Activated CD4-positive, alpha-beta T cell treated with anti-CD3 and anti-CD28 coated beads, Interleukin-2, amount 10 ng/mL, durations not matched to agents 24 days and 14 days (primary cell): Measurements from ENCODE around the gene PTPRA. TPM values are rescaled to one million over a fixed set of nuclear protein-coding genes. Genes with fewer than 3 reads are reported as not detected.
A peak's percentile ranks its signal among the peaks of the same experiment; 100 is the strongest.

Experiments used
- DNase-seq: peaks from one replicate; pipeline ENCODE4 v3.0.0; 2022
- H3K27ac Mint-ChIP-seq: one replicate; pipeline ENCODE4 v1.8.0; 2022; ENCODE audit warnings: mild to moderate bottlenecking, mixed read lengths
- H3K27me3 Mint-ChIP-seq: one replicate; pipeline ENCODE4 v1.8.0; 2022; ENCODE audit warnings: mixed read lengths
- H3K36me3 Mint-ChIP-seq: one replicate; pipeline ENCODE4 v1.8.0; 2022; ENCODE audit warnings: low read depth, mild to moderate bottlenecking, mixed read lengths
- H3K4me1 Mint-ChIP-seq: one replicate; pipeline ENCODE4 v1.8.0; 2021; ENCODE audit warnings: mixed read lengths
- H3K4me3 Mint-ChIP-seq: one replicate; pipeline ENCODE4 v1.8.0; 2022; ENCODE audit warnings: mild to moderate bottlenecking, moderate library complexity, mixed read lengths
- H3K9me3 Mint-ChIP-seq: one replicate; pipeline ENCODE4 v1.8.0; 2021; ENCODE audit warnings: mixed read lengths
- intact Hi-C: fragments of 100-400 bp; cut with micrococcal nuclease; formaldehyde crosslinking; loops from one replicate; pipeline ENCODE4 v1.15.1; 2023
- total RNA-seq: library from RNA; stranded (reverse); gene quantifications from 2 replicates; pipeline ENCODE4 v1.2.3, GENCODE V29; 2022

The PTPRA gene
- total RNA-seq, 1 donor from 2014 or later = 71.5 TPM

DNA sequence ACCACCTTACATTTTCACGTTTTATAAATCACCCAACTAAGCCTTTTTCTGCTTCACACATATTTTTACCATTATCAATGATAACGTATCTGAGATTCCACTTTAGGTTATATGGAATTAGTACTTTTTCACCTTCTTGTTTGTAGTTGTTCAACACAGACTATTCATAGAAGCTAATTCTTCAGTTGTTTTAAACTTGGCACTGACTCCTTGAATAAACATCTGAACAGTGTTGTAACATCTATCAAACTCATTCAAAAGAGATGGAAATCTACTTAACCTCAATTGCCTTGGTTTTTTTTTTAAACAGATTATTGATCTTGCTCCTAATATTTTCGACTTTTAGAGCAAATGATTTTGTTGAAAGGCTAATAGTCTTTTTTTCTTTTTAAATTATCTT, 34.2 kb downstream of the PTPRA start:
- Mint-ChIP-seq H3K27ac (no peak overlapping the region), H3K4me1 (peaks cover 3% of the 10 kb centered on the region), H3K27me3 (no peaks in the 10 kb centered on the region), H3K9me3 (no peaks in the 10 kb centered on the region), H3K36me3 (peaks cover 6% of the 10 kb centered on the region), H3K4me3 (no peak overlapping the region)
- no peak for DNase-seq
- intact Hi-C loops = no loop called here

DNA sequence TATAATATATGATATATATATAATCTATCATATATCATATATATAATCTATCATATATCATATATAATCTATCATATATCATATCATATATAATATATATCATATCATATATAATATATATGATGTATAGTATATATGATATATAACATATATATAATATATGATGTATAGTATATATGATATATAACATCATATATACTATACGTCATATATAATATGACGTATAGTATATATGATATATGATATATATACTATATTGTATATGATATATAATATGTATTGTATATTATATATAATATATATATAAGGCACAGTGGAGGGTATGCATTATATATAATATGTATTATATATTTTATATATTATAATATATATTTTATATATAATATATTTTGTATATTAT, 36.7 kb downstream of the PTPRA start:
- H3K4me1 Mint-ChIP-seq = peaks cover 3% of the 10 kb centered on the region
- no peaks in the 10 kb centered on the region for H3K9me3 Mint-ChIP-seq
- peaks cover 4% of the 10 kb centered on the region for H3K36me3 Mint-ChIP-seq
- intact Hi-C loops = loop anchor here (5.0 kb wide), 2 partner anchors 38 to 47 kb away; partner anchors contain the start of gene PTPRA
- no peak for DNase-seq
- H3K4me3 Mint-ChIP-seq = no peak overlapping the region
- no peaks in the 10 kb centered on the region for H3K27me3 Mint-ChIP-seq
- H3K27ac Mint-ChIP-seq = no peak overlapping the region

DNA sequence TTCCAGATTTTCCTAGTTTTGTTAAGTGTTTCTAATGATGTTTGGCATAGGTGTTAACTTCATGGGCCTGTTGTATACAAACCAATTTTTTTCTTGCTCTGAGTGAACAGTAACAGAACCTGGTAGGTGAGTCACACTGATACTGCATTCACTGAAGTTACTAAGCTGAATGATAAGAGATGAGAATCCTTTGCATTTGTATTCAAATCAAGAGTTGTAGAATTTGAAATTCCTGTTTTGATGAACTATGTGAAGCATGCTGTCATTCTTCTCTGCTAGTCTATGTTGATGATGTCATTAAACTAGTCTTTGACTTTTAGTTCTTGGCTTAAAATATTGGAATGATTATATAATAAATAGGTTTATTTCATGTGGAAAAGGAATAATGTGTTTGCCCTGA, 37.9 kb downstream of the PTPRA start:
- H3K27me3 Mint-ChIP-seq = no peaks in the 10 kb centered on the region
- intact Hi-C loops = loop anchor here (1.0 to 5.0 kb wide), 4 partner anchors 39 to 100 kb away; partner anchors contain the start of gene PTPRA
- H3K4me3 Mint-ChIP-seq = no peak overlapping the region
- no peak overlapping the region for H3K27ac Mint-ChIP-seq
- H3K36me3 Mint-ChIP-seq = peaks cover 4% of the 10 kb centered on the region
- peaks cover 3% of the 10 kb centered on the region for H3K4me1 Mint-ChIP-seq
- no peak for DNase-seq
- no peaks in the 10 kb centered on the region for H3K9me3 Mint-ChIP-seq

DNA sequence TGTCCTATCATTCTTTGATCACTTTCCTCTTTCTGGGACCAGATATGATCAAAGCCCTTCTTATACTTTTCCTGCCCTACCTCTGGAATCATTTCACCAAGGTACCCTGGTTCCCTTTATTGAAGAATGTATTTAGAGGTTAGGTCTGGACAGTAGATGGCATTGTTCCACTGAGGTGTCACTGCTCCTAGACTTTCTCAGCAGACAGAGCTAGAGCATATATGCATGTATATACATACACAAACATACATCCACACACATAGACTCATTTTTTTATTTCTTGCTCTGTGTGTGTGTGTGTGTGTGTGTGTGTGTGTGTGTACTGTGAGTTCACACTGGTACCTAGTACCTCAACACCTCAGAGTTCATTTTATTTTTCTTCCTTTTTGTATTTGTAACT, 40.9 kb downstream of the PTPRA start:
- Mint-ChIP-seq H3K4me1 (peaks cover 6% of the 10 kb centered on the region), H3K27me3 (no peaks in the 10 kb centered on the region), H3K27ac (no peak overlapping the region), H3K9me3 (no peaks in the 10 kb centered on the region), H3K36me3 (peaks cover 12% of the 10 kb centered on the region), H3K4me3 (no peak overlapping the region)
- no peak for DNase-seq
- intact Hi-C loops = loop anchor here (5.0 kb wide), 2 partner anchors 42 to 43 kb away; partner anchors contain the start of gene PTPRA

DNA sequence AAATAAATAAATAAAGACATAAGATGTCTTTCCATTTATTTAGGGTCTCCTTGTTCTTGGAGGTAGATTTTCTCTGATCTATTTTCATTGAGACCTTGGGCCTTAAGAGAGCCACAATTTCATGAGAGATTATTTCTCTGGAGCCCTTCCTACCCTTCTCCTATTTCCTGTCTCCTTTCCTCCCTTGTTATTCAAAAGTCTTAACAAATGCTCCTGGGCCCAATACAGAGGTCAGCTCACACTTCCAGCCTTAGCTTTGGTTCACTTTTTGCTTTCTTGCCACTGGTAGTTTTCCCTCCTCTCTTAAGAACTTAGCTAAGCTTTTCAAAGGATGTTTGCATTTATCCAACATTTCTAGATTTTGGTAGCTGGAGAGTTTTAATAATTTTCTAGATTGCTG, 44.0 kb downstream of the PTPRA start:
- no peak for DNase-seq
- intact Hi-C loops = no loop called here

DNA sequence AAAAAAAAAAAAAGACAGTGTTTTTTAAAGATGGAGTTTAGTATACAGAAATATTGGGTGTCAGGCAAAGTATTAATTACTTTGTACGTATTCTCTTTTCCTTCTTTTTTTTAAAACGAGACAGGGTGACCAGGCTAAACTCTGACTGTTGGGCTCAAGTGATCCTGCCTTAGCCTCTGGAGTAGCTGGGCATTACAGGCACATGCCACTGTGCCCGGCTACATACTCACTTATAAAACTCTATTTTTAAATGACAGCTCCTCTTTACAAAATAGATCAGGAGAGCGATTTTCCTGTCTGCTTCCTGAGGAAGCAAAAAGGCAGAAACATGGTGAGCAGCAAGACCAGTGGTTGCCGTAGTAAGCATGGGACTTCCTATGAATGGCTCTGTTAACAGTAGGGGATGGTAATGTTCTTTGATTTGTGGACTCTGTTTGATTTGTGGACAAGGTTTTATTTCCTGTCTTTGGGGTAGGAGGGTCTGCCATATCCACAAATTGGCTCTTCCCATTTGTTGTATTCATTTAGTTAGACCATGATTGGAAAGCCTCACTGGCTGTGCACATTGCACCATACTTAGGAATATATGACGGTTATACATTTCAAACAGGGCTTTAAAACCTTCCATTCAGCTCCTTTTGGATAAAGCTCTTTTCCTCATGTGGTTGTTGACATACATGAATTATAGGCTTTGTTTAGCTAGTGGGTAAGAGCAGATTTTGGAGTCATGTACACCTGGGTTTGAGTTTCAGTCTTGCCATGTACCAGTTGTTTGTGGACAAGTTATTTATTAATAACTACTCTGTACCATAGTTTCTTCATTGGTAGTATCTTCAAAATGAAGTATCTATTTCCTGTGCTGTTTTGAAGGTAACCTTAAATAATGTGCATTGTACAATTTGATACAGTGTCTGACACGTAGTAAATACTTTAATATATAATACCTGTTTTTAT, 45.1 kb downstream of the PTPRA start:
- H3K9me3 Mint-ChIP-seq = no peaks in the 10 kb centered on the region
- intact Hi-C loops = no loop called here
- no peak for DNase-seq
- no peaks in the 10 kb centered on the region for H3K27me3 Mint-ChIP-seq
- H3K4me3 Mint-ChIP-seq = no peak overlapping the region
- peaks cover 14% of the 10 kb centered on the region for H3K4me1 Mint-ChIP-seq
- no peak overlapping the region for H3K27ac Mint-ChIP-seq
- peaks cover 20% of the 10 kb centered on the region for H3K36me3 Mint-ChIP-seq

More for the DNA sequence above, 44.0 kb downstream of the PTPRA start:
- H3K4me3 Mint-ChIP-seq = no peak overlapping the region
- H3K27ac Mint-ChIP-seq = no peak overlapping the region
- no peaks in the 10 kb centered on the region for H3K9me3 Mint-ChIP-seq
- peaks cover 18% of the 10 kb centered on the region for H3K36me3 Mint-ChIP-seq
- peaks cover 14% of the 10 kb centered on the region for H3K4me1 Mint-ChIP-seq
- H3K27me3 Mint-ChIP-seq = no peaks in the 10 kb centered on the region

DNA sequence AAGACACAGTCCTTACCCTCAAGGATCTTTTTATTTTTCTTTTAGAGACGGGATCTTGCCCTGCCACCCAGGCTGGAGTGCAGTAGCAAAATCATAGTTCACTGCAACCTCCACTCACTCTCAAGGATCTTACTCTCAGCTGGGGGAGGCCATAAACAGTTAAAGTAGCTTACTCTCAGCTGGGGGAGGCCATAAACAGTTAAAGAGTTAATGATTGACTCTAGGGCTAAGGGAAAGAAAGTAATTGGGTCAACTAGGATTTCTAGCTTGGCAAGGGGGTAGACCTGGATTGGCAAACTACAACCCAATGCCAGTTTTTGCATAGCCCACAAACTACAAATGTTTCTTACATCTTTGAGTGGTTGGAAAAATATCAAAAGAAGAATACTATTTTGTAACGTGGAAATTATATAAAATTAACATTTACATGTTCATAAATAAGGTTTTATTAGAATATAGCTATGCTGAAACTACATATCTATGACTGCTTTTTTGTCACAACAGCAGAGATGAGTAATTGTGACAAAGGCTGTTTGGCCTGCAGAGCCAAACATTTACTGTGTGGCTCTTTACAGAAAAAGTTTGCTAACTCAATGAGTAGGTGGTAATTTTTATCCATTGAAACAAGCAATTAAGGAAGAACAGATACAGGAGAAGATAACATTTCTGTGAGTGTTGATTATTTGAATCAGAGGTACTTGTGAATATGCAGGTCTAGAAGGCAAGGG, 46.4 kb downstream of the PTPRA start:
- H3K4me3 Mint-ChIP-seq = no peak overlapping the region
- peak overlapping the region; percentile 52 for H3K27ac Mint-ChIP-seq
- H3K27me3 Mint-ChIP-seq = no peaks in the 10 kb centered on the region
- peaks cover 28% of the 10 kb centered on the region for H3K36me3 Mint-ChIP-seq
- intact Hi-C loops = no loop called here
- H3K9me3 Mint-ChIP-seq = no peaks in the 10 kb centered on the region
- DNase-seq = no peak
- H3K4me1 Mint-ChIP-seq = peaks cover 16% of the 10 kb centered on the region

DNA sequence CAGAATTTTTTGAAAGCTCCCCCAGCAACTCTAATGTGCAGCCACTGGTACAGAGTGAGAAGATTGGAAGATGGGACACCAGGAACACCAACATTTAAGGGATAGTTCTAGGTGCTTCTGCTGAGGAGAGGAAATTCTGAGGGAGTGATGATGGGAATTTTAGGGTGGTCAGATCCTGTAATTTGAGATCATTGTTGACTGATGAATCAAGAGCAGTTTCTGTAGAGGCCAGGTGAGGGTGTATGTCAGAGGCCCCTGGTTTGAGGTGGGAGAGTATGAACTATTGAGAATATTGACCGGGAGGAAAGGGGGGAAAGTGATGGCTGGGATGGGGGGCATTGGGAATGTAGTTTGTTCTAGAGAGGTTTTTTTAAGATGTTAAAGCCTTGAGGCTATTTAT, 47.2 kb downstream of the PTPRA start:
- Mint-ChIP-seq H3K27me3 (no peaks in the 10 kb centered on the region), H3K36me3 (peaks cover 31% of the 10 kb centered on the region), H3K9me3 (no peaks in the 10 kb centered on the region), H3K27ac (no peak overlapping the region), H3K4me3 (no peak overlapping the region), H3K4me1 (peaks cover 16% of the 10 kb centered on the region)
- no peak for DNase-seq
- intact Hi-C loops = no loop called here

DNA sequence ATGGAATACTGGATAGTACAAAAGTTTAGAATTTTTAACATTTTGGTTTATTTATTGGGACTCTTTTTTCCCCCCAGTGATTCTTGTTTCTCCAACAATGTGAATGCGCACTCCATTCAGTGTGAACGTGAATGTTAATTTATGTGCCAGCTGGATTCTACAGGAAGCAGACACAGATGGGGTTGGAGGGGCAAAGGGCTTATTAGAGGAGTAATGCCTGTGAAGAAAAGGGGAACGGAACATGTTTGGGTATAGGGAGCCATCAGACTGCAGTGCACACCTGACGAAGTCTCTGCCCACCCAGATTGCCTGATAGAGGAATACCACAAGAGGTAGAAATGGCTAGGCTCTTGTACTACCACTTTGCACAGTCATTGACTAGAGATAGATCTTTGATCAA, 48.2 kb downstream of the PTPRA start:
- intact Hi-C loops = no loop called here
- no peak overlapping the region for H3K4me3 Mint-ChIP-seq
- peaks cover 38% of the 10 kb centered on the region for H3K36me3 Mint-ChIP-seq
- no peak for DNase-seq
- peaks cover 17% of the 10 kb centered on the region for H3K4me1 Mint-ChIP-seq
- H3K9me3 Mint-ChIP-seq = no peaks in the 10 kb centered on the region
- H3K27me3 Mint-ChIP-seq = no peaks in the 10 kb centered on the region
- H3K27ac Mint-ChIP-seq = no peak overlapping the region

DNA sequence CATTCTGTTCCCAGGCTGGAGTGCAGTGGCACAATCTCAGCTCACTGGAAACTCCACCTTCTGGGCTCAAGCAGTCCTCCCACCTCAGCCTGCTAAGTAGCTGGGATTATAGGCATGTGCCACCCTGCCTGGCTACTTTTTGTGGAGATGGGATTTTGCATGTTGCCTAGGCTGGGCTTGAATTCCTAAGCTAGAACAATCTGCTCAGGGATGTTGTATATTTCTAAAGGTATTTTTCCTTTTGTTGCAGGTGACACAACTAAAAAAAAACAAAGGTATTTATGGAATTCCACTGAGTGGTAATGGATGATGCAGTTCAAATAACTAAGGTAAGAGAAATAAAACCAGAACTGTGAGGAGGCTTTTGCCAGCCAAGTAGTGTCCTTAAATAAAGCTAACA, 49.7 kb downstream of the PTPRA start:
- intact Hi-C loops = no loop called here
- peaks cover 16% of the 10 kb centered on the region for H3K4me1 Mint-ChIP-seq
- H3K27me3 Mint-ChIP-seq = no peaks in the 10 kb centered on the region
- no peak overlapping the region for H3K27ac Mint-ChIP-seq
- H3K9me3 Mint-ChIP-seq = no peaks in the 10 kb centered on the region
- H3K4me3 Mint-ChIP-seq = no peak overlapping the region
- peaks cover 41% of the 10 kb centered on the region for H3K36me3 Mint-ChIP-seq
- DNase-seq = no peak

DNA sequence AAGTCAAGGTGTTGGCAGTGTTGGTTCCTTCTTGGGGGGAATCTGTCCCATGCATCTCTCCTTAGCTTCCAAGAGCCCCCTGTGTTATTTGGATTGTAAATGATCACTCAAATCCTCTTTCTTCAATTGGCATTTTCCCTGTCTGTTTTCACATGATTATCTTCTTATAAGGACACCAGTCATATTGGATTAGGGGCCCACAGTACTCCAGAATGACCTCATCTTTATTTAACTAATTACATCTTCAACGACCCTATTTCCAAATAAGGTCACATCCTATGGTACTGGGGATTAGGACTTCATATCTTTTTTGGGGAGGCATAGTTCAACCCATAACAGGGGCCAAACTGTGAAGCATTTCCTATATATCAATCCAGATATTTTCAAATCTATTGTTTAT, 57.3 kb downstream of the PTPRA start:
- intact Hi-C loops = no loop called here
- H3K4me1 Mint-ChIP-seq = peaks cover 1% of the 10 kb centered on the region
- H3K27me3 Mint-ChIP-seq = no peaks in the 10 kb centered on the region
- H3K4me3 Mint-ChIP-seq = no peak overlapping the region
- H3K36me3 Mint-ChIP-seq = peaks cover 18% of the 10 kb centered on the region
- H3K9me3 Mint-ChIP-seq = no peaks in the 10 kb centered on the region
- no peak overlapping the region for H3K27ac Mint-ChIP-seq
- DNase-seq = no peak

DNA sequence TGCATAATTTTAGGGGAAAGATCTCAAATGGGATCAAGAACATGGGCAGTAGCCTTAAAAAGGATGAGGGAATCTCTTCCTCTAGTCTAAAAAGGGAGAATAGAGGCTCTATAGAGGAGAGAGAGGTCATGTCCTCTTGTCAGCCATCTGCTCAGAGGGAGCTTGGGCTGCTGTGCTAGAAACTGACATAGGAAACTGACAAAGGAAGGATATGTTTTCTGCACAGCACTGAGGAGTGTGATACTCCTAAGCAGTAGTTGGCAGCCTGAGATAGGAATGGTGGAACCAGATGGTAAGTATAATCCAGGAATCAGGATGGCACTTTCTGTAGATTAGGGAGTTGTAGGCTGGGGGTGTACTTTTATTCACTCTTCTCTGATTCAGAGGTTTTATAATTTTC, 59.2 kb downstream of the PTPRA start:
- intact Hi-C loops = no loop called here
- Mint-ChIP-seq H3K27me3 (no peaks in the 10 kb centered on the region), H3K4me1 (no peaks in the 10 kb centered on the region), H3K9me3 (no peaks in the 10 kb centered on the region), H3K36me3 (peaks cover 5% of the 10 kb centered on the region), H3K27ac (no peak overlapping the region), H3K4me3 (no peak overlapping the region)
- DNase-seq = no peak

DNA sequence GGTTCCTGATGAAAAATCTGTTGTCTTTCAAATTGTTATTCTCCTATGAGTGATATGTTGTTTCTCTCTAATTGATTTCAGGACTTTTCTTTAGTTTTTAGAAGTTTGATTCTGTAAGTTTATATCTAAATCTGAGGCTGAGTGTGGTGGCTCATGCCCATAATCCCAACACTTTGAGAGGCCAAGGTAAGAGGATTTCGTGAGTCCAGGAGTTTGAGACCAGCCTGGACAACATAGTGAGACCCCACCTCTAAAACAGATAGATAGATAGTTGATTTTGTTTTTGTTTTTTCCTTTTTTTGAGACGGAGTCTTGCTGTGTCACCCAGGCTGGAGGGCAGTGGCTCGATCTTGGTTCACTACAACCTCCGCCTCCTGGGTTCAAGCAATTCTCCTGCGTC, 64.6 kb downstream of the PTPRA start:
- peaks cover 10% of the 10 kb centered on the region for H3K4me1 Mint-ChIP-seq
- no peak overlapping the region for H3K27ac Mint-ChIP-seq
- H3K4me3 Mint-ChIP-seq = no peak overlapping the region

DNA sequence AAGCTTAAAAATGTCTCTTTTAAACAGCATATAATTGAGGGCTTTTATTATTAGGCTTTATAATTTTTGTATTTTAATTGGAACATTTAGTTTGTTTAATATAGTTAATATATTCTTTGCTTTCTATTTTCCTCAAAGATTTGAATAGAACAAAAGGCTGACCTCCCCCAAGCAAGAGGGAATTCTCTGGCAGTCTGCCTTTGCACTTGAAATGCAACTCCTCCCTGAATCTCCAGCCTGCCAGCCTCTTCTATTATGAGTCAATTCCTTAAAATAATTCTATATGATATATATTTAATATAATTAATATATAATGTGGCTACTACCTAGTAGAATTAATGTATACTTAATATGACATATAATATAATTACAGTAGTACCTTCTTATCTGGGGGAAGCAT, 69.2 kb downstream of the PTPRA start:
- intact Hi-C loops = no loop called here
- peaks cover 20% of the 10 kb centered on the region for H3K4me1 Mint-ChIP-seq
- no peaks in the 10 kb centered on the region for H3K9me3 Mint-ChIP-seq
- no peak for DNase-seq
- H3K36me3 Mint-ChIP-seq = peaks cover 23% of the 10 kb centered on the region
- H3K4me3 Mint-ChIP-seq = no peak overlapping the region
- no peaks in the 10 kb centered on the region for H3K27me3 Mint-ChIP-seq
- no peak overlapping the region for H3K27ac Mint-ChIP-seq

More for the DNA sequence above, 64.6 kb downstream of the PTPRA start:
- intact Hi-C loops = no loop called here
- no peaks in the 10 kb centered on the region for H3K27me3 Mint-ChIP-seq
- no peaks in the 10 kb centered on the region for H3K9me3 Mint-ChIP-seq
- no peak for DNase-seq
- H3K36me3 Mint-ChIP-seq = peaks cover 9% of the 10 kb centered on the region
